ENCODE measurements around the gene ATOSA.

Gene ATOSA, protein sequence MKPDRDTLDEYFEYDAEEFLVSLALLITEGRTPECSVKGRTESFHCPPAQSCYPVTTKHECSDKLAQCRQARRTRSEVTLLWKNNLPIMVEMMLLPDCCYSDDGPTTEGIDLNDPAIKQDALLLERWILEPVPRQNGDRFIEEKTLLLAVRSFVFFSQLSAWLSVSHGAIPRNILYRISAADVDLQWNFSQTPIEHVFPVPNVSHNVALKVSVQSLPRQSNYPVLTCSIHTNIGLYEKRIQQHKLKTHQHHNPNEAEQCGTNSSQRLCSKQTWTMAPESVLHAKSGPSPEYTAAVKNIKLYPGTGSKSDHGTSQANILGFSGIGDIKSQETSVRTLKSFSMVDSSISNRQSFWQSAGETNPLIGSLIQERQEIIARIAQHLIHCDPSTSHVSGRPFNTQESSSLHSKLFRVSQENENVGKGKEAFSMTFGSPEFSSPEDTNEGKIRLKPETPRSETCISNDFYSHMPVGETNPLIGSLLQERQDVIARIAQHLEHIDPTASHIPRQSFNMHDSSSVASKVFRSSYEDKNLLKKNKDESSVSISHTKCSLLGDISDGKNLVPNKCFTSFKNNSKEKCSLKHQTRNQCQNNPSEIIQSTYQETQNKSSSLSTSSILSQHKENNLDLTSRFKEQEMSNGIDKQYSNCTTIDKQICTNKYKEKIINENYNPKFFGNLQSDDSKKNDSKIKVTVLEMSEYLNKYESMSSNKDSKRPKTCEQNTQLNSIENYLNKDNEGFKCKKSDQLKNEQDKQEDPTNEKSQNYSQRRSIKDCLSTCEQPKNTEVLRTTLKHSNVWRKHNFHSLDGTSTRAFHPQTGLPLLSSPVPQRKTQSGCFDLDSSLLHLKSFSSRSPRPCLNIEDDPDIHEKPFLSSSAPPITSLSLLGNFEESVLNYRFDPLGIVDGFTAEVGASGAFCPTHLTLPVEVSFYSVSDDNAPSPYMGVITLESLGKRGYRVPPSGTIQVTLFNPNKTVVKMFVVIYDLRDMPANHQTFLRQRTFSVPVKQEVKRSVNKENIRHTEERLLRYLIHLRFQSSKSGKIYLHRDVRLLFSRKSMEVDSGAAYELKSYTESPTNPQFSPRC

GRCh38 chr15:52679232-52680040, at the start of gene ATOSA:
Gene ATOSA (minus strand): TSS chr15:52679388. CDS start chr15:52678021, 1,367 bp downstream.
- peak within 1 kb of the TSS; percentile 90 for H3K4me3 ChIP-seq (ENCODE audit: low read depth, low read length)
- DNase-seq (ENCODE audit: low read depth, low spot score), result peak; percentile 86
- in situ Hi-C loops (cut with HindIII; ENCODE audit: low sequenced_read_pairs), result no loop called here
- peak; percentile 25 for TF ChIP-seq CTCF (IDR thresholded peaks at IDR 0.05; ENCODE audit: low read depth, low read length)

- H3K4me3 ChIP-seq (ENCODE audit: low read depth, low read length), result no peak overlapping the region
- no peak for TF ChIP-seq CTCF (IDR thresholded peaks at IDR 0.05; ENCODE audit: low read depth, low read length)
- in situ Hi-C loops (cut with HindIII; ENCODE audit: low sequenced_read_pairs), result no loop called here
- peak; percentile 54 for DNase-seq (ENCODE audit: low read depth, low spot score)
Measured at GRCh38 chr15:52728899-52729298, 49.7 kb upstream of the ATOSA start.

DNA sequence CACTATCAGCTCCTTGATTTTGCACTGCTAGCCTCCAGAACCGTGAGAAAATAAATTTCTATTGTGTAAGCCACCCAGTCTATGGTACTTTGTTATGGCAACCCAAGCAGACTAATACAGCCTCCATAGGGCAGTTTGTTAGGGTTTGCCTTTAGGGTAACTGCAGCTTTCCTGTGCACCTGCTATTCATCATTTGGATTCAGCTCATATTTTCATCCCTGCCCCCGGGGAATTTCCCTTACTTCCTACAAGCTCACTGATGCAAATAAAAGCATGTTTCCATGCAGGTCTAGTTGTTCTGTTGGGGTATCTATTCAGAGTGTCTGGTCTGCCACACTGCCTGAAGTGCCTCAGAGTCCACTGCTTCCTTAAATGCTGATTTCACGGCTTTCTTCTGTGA, 48.6 kb upstream of the ATOSA start:
- no peak for DNase-seq (ENCODE audit: low read depth, low spot score)
- TF ChIP-seq CTCF (IDR thresholded peaks at IDR 0.05; ENCODE audit: low read depth, low read length), result no peak
- in situ Hi-C loops (cut with HindIII; ENCODE audit: low sequenced_read_pairs), result no loop called here
- no peak overlapping the region for H3K4me3 ChIP-seq (ENCODE audit: low read depth, low read length)

DNA sequence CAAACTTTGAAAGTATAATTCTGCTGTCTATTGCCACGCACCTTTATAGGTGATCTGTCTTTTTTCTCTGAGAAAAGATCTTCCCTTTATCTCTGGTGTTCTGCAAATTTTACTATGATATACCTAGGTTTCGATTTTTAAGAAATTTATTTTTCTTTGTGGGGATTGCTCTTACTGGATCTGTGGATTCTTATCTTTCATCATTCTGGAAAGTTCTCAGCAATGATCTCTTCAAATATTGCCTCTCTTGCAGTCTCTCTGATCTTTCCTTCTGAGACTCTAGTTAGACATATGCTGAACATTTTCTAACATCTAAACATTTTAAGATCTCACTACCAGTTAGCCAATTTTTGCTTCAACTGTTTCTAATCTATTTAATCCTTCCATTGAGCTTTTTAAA, 47.0 kb upstream of the ATOSA start:
- in situ Hi-C loops (cut with HindIII; ENCODE audit: low sequenced_read_pairs), result no loop called here
- no peak overlapping the region for H3K4me3 ChIP-seq (ENCODE audit: low read depth, low read length)
- no peak for DNase-seq (ENCODE audit: low read depth, low spot score)
- no peak for TF ChIP-seq CTCF (IDR thresholded peaks at IDR 0.05; ENCODE audit: low read depth, low read length)

DNA sequence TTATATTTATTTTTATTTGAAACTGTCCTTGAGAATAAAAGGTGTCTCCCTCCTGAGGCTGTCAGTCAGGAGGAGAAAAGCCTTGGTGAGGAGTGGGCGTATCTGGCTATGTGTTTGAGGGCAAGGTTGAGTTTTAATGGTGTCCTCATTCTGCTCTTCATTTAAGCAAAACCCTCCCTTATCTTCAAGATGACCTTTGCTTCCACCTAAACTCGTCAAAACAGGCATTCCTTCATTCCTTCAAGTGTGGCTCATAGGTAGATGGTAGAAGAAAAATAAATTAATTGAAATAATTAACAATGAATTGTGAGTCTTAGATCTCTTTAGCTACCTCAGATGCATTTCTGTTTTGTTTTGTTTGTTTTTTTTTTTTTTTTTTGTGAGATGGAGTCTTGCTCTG, 39.4 kb upstream of the ATOSA start:
- in situ Hi-C loops (cut with HindIII; ENCODE audit: low sequenced_read_pairs), result no loop called here
- H3K4me3 ChIP-seq (ENCODE audit: low read depth, low read length), result no peak overlapping the region
- DNase-seq (ENCODE audit: low read depth, low spot score), result no peak
- no peak for TF ChIP-seq CTCF (IDR thresholded peaks at IDR 0.05; ENCODE audit: low read depth, low read length)

DNA sequence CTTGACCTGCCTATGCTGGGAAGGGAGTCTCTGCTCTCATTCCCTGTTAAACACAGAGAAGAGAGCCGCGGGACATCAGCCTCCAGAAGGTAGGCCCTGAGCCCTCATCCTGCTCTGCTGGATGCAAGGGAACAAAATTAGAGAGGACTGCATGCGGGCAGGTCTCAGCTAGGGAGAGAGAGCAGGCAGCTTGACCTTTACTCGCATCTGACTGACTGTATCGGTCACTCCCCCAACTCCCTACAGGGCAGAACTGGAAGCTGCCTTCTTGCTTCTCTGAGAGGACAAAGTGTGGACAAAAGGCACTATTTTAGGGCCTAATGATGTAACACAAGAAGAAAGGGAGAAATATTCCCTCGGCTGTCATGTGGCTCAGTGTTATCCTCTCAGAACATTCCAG, 38.7 kb upstream of the ATOSA start:
- no peak overlapping the region for H3K4me3 ChIP-seq (ENCODE audit: low read depth, low read length)
- DNase-seq (ENCODE audit: low read depth, low spot score), result no peak
- in situ Hi-C loops (cut with HindIII; ENCODE audit: low sequenced_read_pairs), result no loop called here
- no peak for TF ChIP-seq CTCF (IDR thresholded peaks at IDR 0.05; ENCODE audit: low read depth, low read length)
